ENCODE data around the gene KCNH1. TPM values are rescaled to one million over a fixed set of nuclear protein-coding genes. Genes with fewer than 3 reads are reported as not detected.
A peak's percentile ranks its signal among the peaks of the same experiment; 100 is the strongest.

The KCNH1 gene
- total RNA-seq, 1 experiment from 2014 or later: not detected

DNA sequence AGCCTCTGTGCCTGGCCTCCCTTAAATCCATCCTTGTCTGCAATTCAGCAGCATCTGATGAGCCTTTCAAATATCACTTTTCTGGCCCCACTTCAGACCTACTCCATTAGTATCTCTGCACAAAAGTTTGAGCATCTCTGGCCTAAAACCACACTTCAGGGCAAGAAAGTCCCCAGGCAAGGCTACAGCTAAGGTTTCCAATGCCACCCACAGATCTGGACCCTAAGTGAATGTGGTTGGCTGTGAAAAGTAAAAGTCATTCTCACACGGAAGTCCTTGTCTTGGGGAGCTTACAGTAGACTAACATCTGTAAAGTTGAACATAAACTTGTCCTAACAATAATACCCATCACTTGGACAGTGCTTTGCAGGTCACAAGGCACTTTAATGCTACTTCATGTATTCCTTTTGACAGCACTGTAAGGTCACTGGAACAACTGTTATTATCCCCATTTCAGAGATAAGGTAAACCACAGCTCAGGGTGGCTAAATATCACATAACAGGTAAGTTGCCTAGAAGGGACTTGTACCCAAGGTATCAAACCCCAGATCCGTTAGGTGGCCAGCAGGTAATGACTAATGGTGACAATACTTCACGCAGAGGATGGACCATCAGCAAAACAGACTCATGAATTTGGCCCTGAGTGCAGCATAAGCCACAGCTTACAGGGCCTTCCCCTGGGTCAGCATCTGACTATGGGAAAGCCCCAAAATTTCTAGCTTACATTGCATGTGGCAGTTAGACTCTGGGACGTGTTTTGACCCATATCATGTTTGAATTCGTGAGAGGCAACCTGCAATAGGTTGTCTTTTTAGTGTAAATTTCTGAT lies 449.3 kb downstream of the KCNH1 start:
- TF ChIP-seq, protein P1, sequence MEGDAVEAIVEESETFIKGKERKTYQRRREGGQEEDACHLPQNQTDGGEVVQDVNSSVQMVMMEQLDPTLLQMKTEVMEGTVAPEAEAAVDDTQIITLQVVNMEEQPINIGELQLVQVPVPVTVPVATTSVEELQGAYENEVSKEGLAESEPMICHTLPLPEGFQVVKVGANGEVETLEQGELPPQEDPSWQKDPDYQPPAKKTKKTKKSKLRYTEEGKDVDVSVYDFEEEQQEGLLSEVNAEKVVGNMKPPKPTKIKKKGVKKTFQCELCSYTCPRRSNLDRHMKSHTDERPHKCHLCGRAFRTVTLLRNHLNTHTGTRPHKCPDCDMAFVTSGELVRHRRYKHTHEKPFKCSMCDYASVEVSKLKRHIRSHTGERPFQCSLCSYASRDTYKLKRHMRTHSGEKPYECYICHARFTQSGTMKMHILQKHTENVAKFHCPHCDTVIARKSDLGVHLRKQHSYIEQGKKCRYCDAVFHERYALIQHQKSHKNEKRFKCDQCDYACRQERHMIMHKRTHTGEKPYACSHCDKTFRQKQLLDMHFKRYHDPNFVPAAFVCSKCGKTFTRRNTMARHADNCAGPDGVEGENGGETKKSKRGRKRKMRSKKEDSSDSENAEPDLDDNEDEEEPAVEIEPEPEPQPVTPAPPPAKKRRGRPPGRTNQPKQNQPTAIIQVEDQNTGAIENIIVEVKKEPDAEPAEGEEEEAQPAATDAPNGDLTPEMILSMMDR (IDR thresholded peaks at IDR 0.05; ENCODE audit: insufficient read depth in 1 of 2, low read depth in 1 of 2, low read length in 1 of 2, severe bottlenecking in 1 of 2, unreplicated experiment in 1 of 2): no peak
- H3K9me3 ChIP-seq: no peaks in the 10 kb centered on the region
- Mint-ChIP-seq H3K4me1 (ENCODE audit: low read depth, unreplicated experiment) (no peaks in the 10 kb centered on the region), H3K27ac (ENCODE audit: unreplicated experiment) (peak overlapping the region; percentile 15), H3K27me3 (ENCODE audit: insufficient read depth, unreplicated experiment) (no peaks in the 10 kb centered on the region), H3K9me3 (ENCODE audit: unreplicated experiment) (no peaks in the 10 kb centered on the region), H3K36me3 (ENCODE audit: insufficient read depth, unreplicated experiment) (no peaks in the 10 kb centered on the region), H3K4me3 (ENCODE audit: unreplicated experiment) (no peak overlapping the region)
- no peak overlapping the region for H3K4me3 ChIP-seq (ENCODE audit: low read depth, low read length)
- ChIA-PET CTCF (no interaction called here), POLR2A (no interaction called here)
- intact Hi-C loops (cut with micrococcal nuclease; ENCODE audit: unreplicated experiment): no loop called here
- no peaks in the 10 kb centered on the region for H3K4me1 ChIP-seq
- no peaks in the 10 kb centered on the region for H3K27me3 ChIP-seq (replicated peaks; ENCODE audit: control insufficient read depth, insufficient read depth, low read length)
- DNase-seq: no peak
- BruUV-seq (replicated peaks): no TSS peak
- H3K36me3 ChIP-seq (ENCODE audit: control insufficient read depth, insufficient read depth, low read length): no peaks in the 10 kb centered on the region

DNA sequence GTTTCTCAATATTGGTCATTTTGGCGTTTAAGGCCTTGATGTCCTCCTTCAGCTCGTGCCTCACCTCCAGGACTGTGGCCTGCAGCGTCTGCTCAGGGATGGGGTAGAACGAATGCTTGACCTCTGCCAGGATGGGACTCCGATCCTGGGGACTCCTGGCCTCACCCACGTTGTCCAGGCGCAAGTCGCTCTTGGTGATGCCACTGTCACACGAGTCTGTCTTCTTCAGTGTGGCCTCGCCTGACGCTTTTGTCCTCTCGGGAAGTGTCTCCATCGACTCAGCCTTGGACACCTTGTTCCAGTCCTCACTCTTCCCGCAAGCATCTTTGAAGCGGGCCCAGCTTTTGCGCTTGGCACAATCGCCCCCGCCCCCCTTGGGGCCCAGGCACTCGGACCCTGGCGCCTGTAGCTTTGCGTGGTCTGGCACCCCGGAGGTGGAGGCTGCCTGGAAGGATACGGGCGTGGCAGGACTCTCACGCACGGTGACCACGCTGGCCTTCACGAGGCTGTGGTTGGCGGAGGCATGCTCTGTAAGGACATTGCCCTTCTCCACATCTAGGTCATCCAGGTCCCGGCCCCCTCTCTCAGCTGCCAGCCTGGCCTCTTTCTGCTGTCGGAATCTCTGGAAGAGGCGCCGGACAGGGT lies 450.4 kb downstream of the KCNH1 start:
- ChIA-PET POLR2A (no interaction called here), CTCF (no interaction called here)
- Mint-ChIP-seq H3K4me3 (ENCODE audit: unreplicated experiment) (no peak overlapping the region), H3K9me3 (ENCODE audit: unreplicated experiment) (no peaks in the 10 kb centered on the region), H3K36me3 (ENCODE audit: insufficient read depth, unreplicated experiment) (no peaks in the 10 kb centered on the region), H3K27me3 (ENCODE audit: insufficient read depth, unreplicated experiment) (no peaks in the 10 kb centered on the region), H3K27ac (ENCODE audit: unreplicated experiment) (peak overlapping the region; percentile 15), H3K4me1 (ENCODE audit: low read depth, unreplicated experiment) (no peaks in the 10 kb centered on the region)
- Histone ChIP-seq H3K9me3 (no peaks in the 10 kb centered on the region), H3K4me3 (ENCODE audit: low read depth, low read length) (no peak overlapping the region), H3K36me3 (ENCODE audit: control insufficient read depth, insufficient read depth, low read length) (no peaks in the 10 kb centered on the region), H3K27me3 (replicated peaks; ENCODE audit: control insufficient read depth, insufficient read depth, low read length) (no peaks in the 10 kb centered on the region), H3K4me1 (no peaks in the 10 kb centered on the region)
- BruUV-seq (replicated peaks): no TSS peak
- TF ChIP-seq, protein P1 (IDR thresholded peaks at IDR 0.05; ENCODE audit: insufficient read depth in 1 of 2, low read depth in 1 of 2, low read length in 1 of 2, severe bottlenecking in 1 of 2, unreplicated experiment in 1 of 2): no peak
- DNase-seq: no peak
- intact Hi-C loops (cut with micrococcal nuclease; ENCODE audit: unreplicated experiment): no loop called here

DNA sequence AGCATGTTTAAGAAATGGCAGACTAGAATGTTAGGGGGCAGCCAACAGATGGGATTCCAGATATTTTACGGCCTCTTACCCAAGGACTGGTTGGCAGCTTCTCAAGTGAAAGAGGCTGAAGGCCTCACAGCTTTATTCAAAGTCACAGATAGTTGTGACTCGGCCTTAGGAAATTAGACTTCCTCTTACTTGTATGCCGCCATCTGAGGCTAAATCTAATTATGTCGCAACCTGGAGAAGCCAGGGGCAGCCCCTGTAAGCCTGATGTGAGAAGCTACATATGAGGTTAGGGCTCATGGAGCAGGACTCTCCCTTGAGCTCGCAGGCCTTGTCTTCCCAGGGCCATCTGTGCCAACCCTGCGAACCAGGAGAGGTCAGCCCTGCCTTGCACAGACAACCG lies 452.8 kb downstream of the KCNH1 start:
- CTCF ChIA-PET: interaction anchor here (0.5 to 0.6 kb wide), 2 partner anchors 283 to 320 kb away, joined by 4 to 5 read pairs; no protein-coding TSS in a partner anchor
- H3K9me3 ChIP-seq: no peaks in the 10 kb centered on the region
- H3K4me3 ChIP-seq (ENCODE audit: low read depth, low read length): no peak overlapping the region
- H3K9me3 Mint-ChIP-seq (ENCODE audit: unreplicated experiment): no peaks in the 10 kb centered on the region
- POLR2A ChIA-PET: no interaction called here
- intact Hi-C loops (cut with micrococcal nuclease; ENCODE audit: unreplicated experiment): no loop called here
- H3K27ac Mint-ChIP-seq (ENCODE audit: unreplicated experiment): no peak overlapping the region
- no TSS peak for BruUV-seq (replicated peaks)
- no peaks in the 10 kb centered on the region for H3K36me3 Mint-ChIP-seq (ENCODE audit: insufficient read depth, unreplicated experiment)
- H3K4me1 ChIP-seq: no peaks in the 10 kb centered on the region
- H3K27me3 ChIP-seq (replicated peaks; ENCODE audit: control insufficient read depth, insufficient read depth, low read length): no peaks in the 10 kb centered on the region
- TF ChIP-seq, protein P1 (IDR thresholded peaks at IDR 0.05; ENCODE audit: insufficient read depth in 1 of 2, low read depth in 1 of 2, low read length in 1 of 2, severe bottlenecking in 1 of 2, unreplicated experiment in 1 of 2): no peak
- no peak overlapping the region for H3K4me3 Mint-ChIP-seq (ENCODE audit: unreplicated experiment)
- no peaks in the 10 kb centered on the region for H3K36me3 ChIP-seq (ENCODE audit: control insufficient read depth, insufficient read depth, low read length)
- no peaks in the 10 kb centered on the region for H3K4me1 Mint-ChIP-seq (ENCODE audit: low read depth, unreplicated experiment)
- peaks cover 3% of the 10 kb centered on the region for H3K27me3 Mint-ChIP-seq (ENCODE audit: insufficient read depth, unreplicated experiment)
- no peak for DNase-seq
